GM19240 (cell line): ENCODE results near the gene SLC9A9.
"Not testable (repeated sequence)": the region's sequence is repeated elsewhere in the genome, so short reads cannot be mapped to it uniquely, and the experiment has no call there.

Source experiments
- DNase-seq: peaks from one replicate; pipeline ENCODE4 v3.0.0; 2011; ENCODE audit warnings: low spot score; ENCODE audit not compliant: insufficient read length

SLC9A9 gene

GRCh38 chr3:143562789-143563188 lies 285.5 kb downstream of the SLC9A9 start:
- DNase-seq: no peak

- DNase-seq: no peak
Measured at GRCh38 chr3:143559296-143559695, 289.0 kb downstream of the SLC9A9 start.

GRCh38 chr3:143552851-143553250 lies 295.4 kb downstream of the SLC9A9 start:
- DNase-seq: no peak

GRCh38 chr3:143551761-143552160 lies 296.5 kb downstream of the SLC9A9 start:
- no peak for DNase-seq

GRCh38 chr3:143548861-143549497 lies 299.3 kb downstream of the SLC9A9 start:
- DNase-seq: no peak

GRCh38 chr3:143548393-143548792 lies 299.9 kb downstream of the SLC9A9 start:
- DNase-seq: no peak

GRCh38 chr3:143538577-143538981 lies 309.7 kb downstream of the SLC9A9 start:
- no peak for DNase-seq

GRCh38 chr3:143538061-143538460 lies 310.2 kb downstream of the SLC9A9 start:
- no peak for DNase-seq

GRCh38 chr3:143536817-143537535 lies 311.3 kb downstream of the SLC9A9 start:
- no peak for DNase-seq

- peak; percentile 42 for DNase-seq
Measured at GRCh38 chr3:143535994-143536784, 312.1 kb downstream of the SLC9A9 start.

- DNase-seq: no peak
Measured at GRCh38 chr3:143533391-143533790, 314.9 kb downstream of the SLC9A9 start.

GRCh38 chr3:143532091-143532490 lies 316.2 kb downstream of the SLC9A9 start:
- DNase-seq: no peak

GRCh38 chr3:143531101-143531500 lies 317.2 kb downstream of the SLC9A9 start:
- no peak for DNase-seq

- no peak for DNase-seq
Measured at GRCh38 chr3:143529798-143530197, 318.5 kb downstream of the SLC9A9 start.

GRCh38 chr3:143529018-143529478 lies 319.2 kb downstream of the SLC9A9 start:
- no peak for DNase-seq

GRCh38 chr3:143526011-143526545 lies 322.2 kb downstream of the SLC9A9 start:
- no peak for DNase-seq

- no peak for DNase-seq
Measured at GRCh38 chr3:143525408-143525807, 322.9 kb downstream of the SLC9A9 start.

GRCh38 chr3:143521803-143522202 lies 326.5 kb downstream of the SLC9A9 start:
- no peak for DNase-seq

- not testable (repeated sequence) for DNase-seq
Measured at GRCh38 chr3:143517131-143517530, 331.1 kb downstream of the SLC9A9 start.

- no peak for DNase-seq
Measured at GRCh38 chr3:143514874-143515273, 333.4 kb downstream of the SLC9A9 start.

- DNase-seq: no peak
Measured at GRCh38 chr3:143514109-143514508, 334.2 kb downstream of the SLC9A9 start.
